DMS 273 (cell line): ENCODE data around the gene AHRR.
"Not testable (repeated sequence)": the region's sequence is repeated elsewhere in the genome, so short reads cannot be mapped to it uniquely, and the experiment has no call there.

Experiments used
- DNase-seq: peaks from one replicate; lab custom pipeline; 2025; ENCODE audit not compliant: unreplicated experiment; lab: John Stamatoyannopoulos, UW

Gene AHRR

GRCh38 chr5:483011-483410, 161.5 kb downstream of the AHRR start:
- no peak for DNase-seq

- DNase-seq: no peak
These were observed 162.1 kb downstream of the AHRR start for GRCh38 chr5:483434-484140.

GRCh38 chr5:484556-484955, 163.0 kb downstream of the AHRR start:
- DNase-seq: no peak

GRCh38 chr5:485113-485945, 163.8 kb downstream of the AHRR start:
- DNase-seq: no peak

- DNase-seq: no peak
These were observed 164.5 kb downstream of the AHRR start for GRCh38 chr5:485946-486491.

GRCh38 chr5:486597-486996, 165.1 kb downstream of the AHRR start:
- not testable (repeated sequence) for DNase-seq
